H1 (cell line): ENCODE results near the gene ASCL5. TPM values are rescaled to one million over a fixed set of nuclear protein-coding genes. Genes with fewer than 3 reads are reported as not detected.

Experiments used
- CTCF ChIA-PET: fragments of 300-600 bp; sonication (Branson Sonifier 250); formaldehyde crosslinking; loops from one replicate; lab custom pipeline; 2021; ENCODE audit not compliant: partially characterized antibody; lab: Charles Lee
- POLR2A ChIA-PET: fragments of 300-600 bp; sonication (Branson Sonifier 250); formaldehyde crosslinking; loops from one replicate; lab custom pipeline; 2021; ENCODE audit warnings: inconsistent platforms; ENCODE audit not compliant: partially characterized antibody; lab: Charles Lee
- DNase-seq, 2 experiments: peaks; one replicate each; pipeline versions ENCODE4 v3.0.0 to v3.0.0-alpha.2; 2010 to 2022; ENCODE audit warnings: low spot score in 2 of 2, low read depth in 1 of 2, mixed read lengths in 1 of 2
- FAIRE-seq: peaks from 2 replicates; lab custom pipeline; 2011; peaks lifted over from hg19 to GRCh38; lab: Jason Lieb, UNC
- H2AFZ ChIP-seq: 2 replicates; pipeline ENCODE4 v1.8.1; 2012; ENCODE audit warnings: low read length, inconsistent platforms
- H2AK5ac ChIP-seq: 2 replicates; pipeline ENCODE4 v1.6.1; 2013; ENCODE audit warnings: low read depth, low read length
- H2BK120ac ChIP-seq: replicated peaks from 2 replicates; pipeline ENCODE3; 2013; ENCODE audit warnings: low read depth, low read length, inconsistent platforms
- H2BK12ac ChIP-seq: 2 replicates; pipeline ENCODE4 v1.6.1; 2013; ENCODE audit warnings: low read depth, low read length
- H2BK15ac ChIP-seq: 2 replicates; pipeline ENCODE4 v1.6.1; 2013; ENCODE audit warnings: low read length
- H2BK20ac ChIP-seq: 2 replicates; pipeline ENCODE4 v1.6.1; 2013; ENCODE audit warnings: low read length
- H2BK5ac ChIP-seq: 2 replicates; pipeline ENCODE4 v1.6.1; 2013; ENCODE audit warnings: low read depth, low read length
- H3K14ac ChIP-seq: 2 replicates; pipeline ENCODE4 v1.6.1; 2013; ENCODE audit warnings: inconsistent platforms; ENCODE audit not compliant: insufficient read length
- H3K18ac ChIP-seq: 2 replicates; pipeline ENCODE4 v1.6.1; 2013; ENCODE audit warnings: low read length; ENCODE audit errors: extremely low read depth
- H3K23ac ChIP-seq: 2 replicates; pipeline ENCODE4 v1.6.1; 2013; ENCODE audit warnings: inconsistent platforms; ENCODE audit not compliant: insufficient read length
- H3K23me2 ChIP-seq: 2 replicates; pipeline ENCODE4 v1.6.1; 2013; ENCODE audit warnings: low read depth, low read length
- H3K27ac ChIP-seq: 2 replicates; pipeline ENCODE4 v1.6.1; 2011; ENCODE audit warnings: low read depth, low read length, inconsistent platforms
- H3K27me3 ChIP-seq, 4 experiments: replicated peaks in 1 of 4; 1 replicate in 1 of 4; 2 replicates in 3 of 4; pipeline versions ENCODE4 v1.6.1 to v1.8.1; 2011 to 2013; ENCODE audit warnings: low read length in 3 of 4, mild to moderate bottlenecking in 3 of 4, inconsistent platforms in 2 of 4, mixed read lengths in 2 of 4, moderate library complexity in 1 of 4; ENCODE audit not compliant: control insufficient read depth in 3 of 4, insufficient read depth in 3 of 4; ENCODE audit errors: extremely low read depth in 1 of 4
- H3K36me3 ChIP-seq, 4 experiments: 2 replicates each; pipeline versions ENCODE4 v1.6.1 to v1.8.1; 2011 to 2013; ENCODE audit warnings: mild to moderate bottlenecking in 4 of 4, low read length in 3 of 4, moderate library complexity in 2 of 4, control low read depth in 1 of 4, inconsistent platforms in 1 of 4; ENCODE audit not compliant: insufficient read depth in 4 of 4, control insufficient read depth in 2 of 4
- H3K4ac ChIP-seq: replicated peaks from 2 replicates; pipeline ENCODE3; 2013; ENCODE audit warnings: low read length, low read depth, mixed read lengths, inconsistent platforms; ENCODE audit not compliant: insufficient read length
- H3K4me1 ChIP-seq, 4 experiments: replicated peaks in 1 of 4; 1 replicate in 1 of 4; 2 replicates in 3 of 4; pipeline versions ENCODE4 v1.6.1 to v1.8.1; 2011 to 2013; ENCODE audit warnings: low read length in 3 of 4, inconsistent platforms in 2 of 4, mixed read lengths in 1 of 4; ENCODE audit not compliant: insufficient read depth in 4 of 4, control insufficient read depth in 3 of 4
- H3K4me2 ChIP-seq, 2 experiments: 2 replicates each; pipeline versions ENCODE4 v1.6.1 to v1.8.1; 2011 to 2013; ENCODE audit warnings: low read depth in 2 of 2, low read length in 2 of 2, control low read depth in 1 of 2, inconsistent platforms in 1 of 2, mild to moderate bottlenecking in 1 of 2; ENCODE audit not compliant: insufficient read depth in 1 of 2
- H3K4me3 ChIP-seq, 4 experiments: fragments of 200-600, 300-600 bp in 1 of 4; sonication (generic), shearing (Covaris generic), sonication (Bioruptor Twin) in 1 of 4; 2 replicates each; pipeline versions ENCODE4 v1.5.1 to v1.8.1; 2011 to 2016; ENCODE audit warnings: low read length in 4 of 4, low read depth in 3 of 4, control low read depth in 2 of 4, inconsistent platforms in 2 of 4, mild to moderate bottlenecking in 2 of 4, mixed read lengths in 1 of 4, moderate library complexity in 1 of 4; ENCODE audit not compliant: insufficient read depth in 2 of 4; ENCODE audit errors: extremely low read depth in 1 of 4
- H3K56ac ChIP-seq: replicated peaks from 2 replicates; pipeline ENCODE3; 2013; ENCODE audit warnings: low read depth, mild to moderate bottlenecking, mixed read lengths, low read length, inconsistent platforms; ENCODE audit not compliant: insufficient read length
- H3K79me1 ChIP-seq: 2 replicates; pipeline ENCODE4 v1.6.1; 2013; ENCODE audit warnings: low read depth, low read length, control low read depth
- H3K79me2 ChIP-seq, 2 experiments: 2 replicates each; pipeline versions ENCODE4 v1.6.1 to v1.8.1; 2012 to 2013; ENCODE audit warnings: low read length in 2 of 2, mild to moderate bottlenecking in 2 of 2, inconsistent platforms in 1 of 2; ENCODE audit not compliant: insufficient read depth in 2 of 2, control insufficient read depth in 1 of 2
- H3K9ac ChIP-seq, 4 experiments: replicated peaks in 1 of 4; 1 replicate in 1 of 4; 2 replicates in 3 of 4; pipeline versions ENCODE4 v1.6.1 to v1.8.1; 2011 to 2013; ENCODE audit warnings: low read depth in 3 of 4, low read length in 3 of 4, control low read depth in 2 of 4, mild to moderate bottlenecking in 2 of 4, moderate library complexity in 2 of 4, inconsistent platforms in 1 of 4; ENCODE audit errors: extremely low read depth in 1 of 4
- H3K9me3 ChIP-seq, 2 experiments: 2 replicates each; pipeline versions ENCODE4 v1.6.1 to v1.8.1; 2012 to 2013; ENCODE audit warnings: mild to moderate bottlenecking in 2 of 2, moderate library complexity in 2 of 2, control low read depth in 1 of 2, inconsistent platforms in 1 of 2, low read depth in 1 of 2, low read length in 1 of 2, mixed read lengths in 1 of 2; ENCODE audit not compliant: insufficient read depth in 2 of 2
- H4K20me1 ChIP-seq, 2 experiments: replicated peaks in 1 of 2; 2 replicates each; pipeline versions ENCODE3 to v1.8.1; 2011 to 2013; ENCODE audit warnings: inconsistent platforms in 2 of 2, low read length in 2 of 2, mild to moderate bottlenecking in 1 of 2; ENCODE audit not compliant: insufficient read depth in 2 of 2, control insufficient read depth in 1 of 2
- H4K5ac ChIP-seq: 2 replicates; pipeline ENCODE4 v1.6.1; 2013; ENCODE audit warnings: low read length, low read depth, mixed read lengths, inconsistent platforms; ENCODE audit not compliant: insufficient read length
- H4K8ac ChIP-seq: 2 replicates; pipeline ENCODE4 v1.8.0; 2013; ENCODE audit warnings: mild to moderate bottlenecking, moderate library complexity, low read length, inconsistent platforms; ENCODE audit not compliant: insufficient read depth; ENCODE audit errors: extremely low read depth
- H4K91ac ChIP-seq: replicated peaks from 2 replicates; pipeline ENCODE3; 2013; ENCODE audit warnings: low read length, mixed read lengths, inconsistent platforms; ENCODE audit not compliant: insufficient read length
- CBX5 ChIP-seq: fragments of 300-800, 300-1000 bp; sonication (generic); IDR thresholded peaks from 2 replicates; pipeline ENCODE4 v1.7.1; 2016; ENCODE audit warnings: antibody characterized with exemption, low read length, low read depth
- CTCF ChIP-seq, 3 experiments: IDR thresholded peaks; 1 replicate in 2 of 3; 2 replicates in 1 of 3; pipeline versions ENCODE4 v1.5.1 to v1.6.1; 2011; ENCODE audit warnings: low read length in 3 of 3, mild to moderate bottlenecking in 3 of 3, inconsistent platforms in 2 of 3, low read depth in 1 of 3, moderate library complexity in 1 of 3; ENCODE audit not compliant: insufficient read depth in 1 of 3; ENCODE audit errors: control extremely low read depth in 1 of 3
- E2F6 ChIP-seq: IDR thresholded peaks from 2 replicates; pipeline ENCODE4 v1.6.1; 2012; ENCODE audit warnings: inconsistent platforms
- GTF2F1 ChIP-seq: IDR thresholded peaks from 2 replicates; pipeline ENCODE4 v1.6.1; 2012; ENCODE audit warnings: low read depth, low read length, improper control_type of control experiment, borderline replicate concordance
- KDM1A ChIP-seq: fragments of 200-600, 300-600 bp; sonication (generic); IDR thresholded peaks from 2 replicates; pipeline ENCODE4 v1.7.1; 2016; ENCODE audit warnings: mild to moderate bottlenecking, low read length, borderline replicate concordance
- SRF ChIP-seq: IDR thresholded peaks from 2 replicates; pipeline ENCODE4 v1.6.1; 2011; ENCODE audit warnings: mild to moderate bottlenecking, low read depth, low read length, moderate library complexity
- YY1 ChIP-seq: IDR thresholded peaks from 2 replicates; pipeline ENCODE4 v1.6.1; 2011; ENCODE audit warnings: low read depth, mild to moderate bottlenecking, low read length
- WGBS, 2 experiments: shearing (Covaris generic) in 1 of 2; methylation state at CpG; one replicate each; pipeline versions ENCODE4 v1.1.6 to v1.1.7; 2013 to 2015; ENCODE audit warnings: low lambda C conversion rate in 2 of 2, mixed read lengths in 2 of 2, inconsistent platforms in 1 of 2, low coverage in 1 of 2, missing lambda C conversion rate in 1 of 2; ENCODE audit not compliant: insufficient replicate concordance in 2 of 2, insufficient coverage in 1 of 2, insufficient read length in 1 of 2; ENCODE audit errors: extremely low coverage in 1 of 2, missing lambda C conversion rate in 1 of 2; 5-methylcytosine and 5-hydroxymethylcytosine counted together
- polyA plus RNA-seq, 7 experiments: library from polyadenylated mRNA; depleted of rRNA in 3 of 7; stranded (reverse) in 5 of 7; unstranded in 2 of 7; fragments of >200 nt in 5 of 7; fragments of 200-250 nt in 2 of 7; gene quantifications; 1 replicate in 5 of 7; 2 replicates in 1 of 7; 4 replicates in 1 of 7; pipeline versions ENCODE4 v1.2.1 to v1.2.3, GENCODE V29; 2011 to 2013; ENCODE audit warnings: missing spikeins in 2 of 7, mixed read lengths in 2 of 7
- total RNA-seq: library from RNA; stranded (reverse); fragmentation: NEBNext Ultra II Directional; extraction: Animal tissue kit (Norgen Biotek cat#: 25700); gene quantifications from 2 replicates; pipeline ENCODE4 v1.2.1, GENCODE V29; 2021

The ASCL5 gene
- total and polyA plus RNA-seq, 2 of the 8 experiments (the other 6 are each of a cell fraction or from before 2014, with no cell fraction given): 0.29 to 0.41 TPM

- Histone ChIP-seq H2AFZ (no peak overlapping the region), H3K9me3 (no peaks in the 10 kb centered on the region), H4K8ac (no peak overlapping the region), H2BK20ac (no peak overlapping the region; the same call in 1 of the 2 replicates), H3K4me2 (peak overlapping the region; percentile 76 to 98), H3K36me3 (no peaks in the 10 kb centered on the region), H3K79me1 (no peaks in the 10 kb centered on the region), H2BK5ac (no peak overlapping the region), H4K20me1 (no peaks in the 10 kb centered on the region), H2BK15ac (no peak overlapping the region), H3K18ac (0 out of 2 replicates have a peak overlapping the region, but pooled peaks have one; percentile 94), H3K23ac (no peak overlapping the region), H3K56ac (no peak overlapping the region), H3K4me1 (peaks cover 5 to 10% (median 8%) of the 10 kb centered on the region in 4 experiments; a peak in 6 of 7 replicates), H2AK5ac (peak overlapping the region; percentile 87; the same call in 1 of the 2 replicates), H3K4ac (no peak overlapping the region), H3K23me2 (peaks cover 5% of the 10 kb centered on the region; the same call in 1 of the 2 replicates), H3K27me3 (peaks cover 0 to 6% (median 4%) of the 10 kb centered on the region in 4 experiments; a peak in 3 of 7 replicates), H4K5ac (no peak overlapping the region), H3K14ac (no peak overlapping the region), H4K91ac (no peak overlapping the region), H3K4me3 (peak overlapping the region in 2 of 4 experiments; percentile 60 to 76; a peak in 4 of 8 replicates), H3K9ac (peak overlapping the region in 1 of 4 experiments; percentile 41; a peak in 1 of 7 replicates), H2BK120ac (no peak overlapping the region), H3K27ac (no peak overlapping the region), H2BK12ac (peak overlapping the region; percentile 86; the same call in 1 of the 2 replicates), H3K79me2 (no peaks in the 10 kb centered on the region)
- WGBS, 2 experiments: 91% methylated on average over 2 of the region's 2 CpGs; no CpG with 5 or more reads in 1 of the 2 experiments
- no peak for TF ChIP-seq KDM1A
- no peak for TF ChIP-seq E2F6
- no peak for TF ChIP-seq CTCF (IDR thresholded peaks at IDR 0.05; ENCODE audit: control extremely low read depth in 1 of 3, insufficient read depth in 1 of 3, low read depth in 1 of 3, low read length in 3 of 3)
- no peak for TF ChIP-seq CBX5
- no peak for TF ChIP-seq GTF2F1
- no peak for TF ChIP-seq YY1
- TF ChIP-seq SRF: no peak
- POLR2A ChIA-PET: interaction anchor here (1.3 to 7.1 kb wide), 6 partner anchors 11 to 24 kb away, joined by 3 to 105 read pairs (median 5); partner anchors contain the start of genes IGFN1 and TMEM9
- DNase-seq (no peak), FAIRE-seq (no peak)
- CTCF ChIA-PET: interaction anchor here (1.6 to 3.4 kb wide), 7 partner anchors 10 to 45 kb away, joined by 5 to 14 read pairs (median 10); partner anchors contain the start of gene TMEM9
These were observed 43.1 kb upstream of the ASCL5 start for GRCh38 chr1:201169971-201170532.
